ENCODE measurements around the gene GPSM1.

Gene GPSM1

GRCh38 chr9:136327304-136327974 lies at the start of gene GPSM1:
TSS of gene GPSM1 (plus strand) at chr9:136327539. CDS start at chr9:136327696, 157 bp downstream.
- no peak for DNase-seq

- no peak for DNase-seq
Observed at GRCh38 chr9:136277746-136278145, 49.6 kb upstream of the GPSM1 start.

GRCh38 chr9:136278221-136278620 lies 49.1 kb upstream of the GPSM1 start:
- no peak for DNase-seq

- no peak for DNase-seq
Observed at GRCh38 chr9:136278894-136279293, 48.4 kb upstream of the GPSM1 start.

- no peak for DNase-seq
Observed at GRCh38 chr9:136279471-136279870, 47.9 kb upstream of the GPSM1 start.

GRCh38 chr9:136280535-136281315 lies 46.6 kb upstream of the GPSM1 start:
- DNase-seq: no peak

- no peak for DNase-seq
Observed at GRCh38 chr9:136281421-136282271, 45.7 kb upstream of the GPSM1 start.

GRCh38 chr9:136282272-136282861 lies 45.0 kb upstream of the GPSM1 start:
- no peak for DNase-seq

GRCh38 chr9:136283291-136284235 lies 43.8 kb upstream of the GPSM1 start:
- no peak for DNase-seq

GRCh38 chr9:136284311-136284710 lies 43.0 kb upstream of the GPSM1 start:
- no peak for DNase-seq

GRCh38 chr9:136284951-136285350 lies 42.4 kb upstream of the GPSM1 start:
- no peak for DNase-seq

- no peak for DNase-seq
Observed at GRCh38 chr9:136285501-136286358, 41.6 kb upstream of the GPSM1 start.

- DNase-seq: no peak
Observed at GRCh38 chr9:136286359-136286986, 40.9 kb upstream of the GPSM1 start.

GRCh38 chr9:136286987-136287379 lies 40.4 kb upstream of the GPSM1 start:
- no peak for DNase-seq

- DNase-seq: no peak
Observed at GRCh38 chr9:136287960-136288753, 39.2 kb upstream of the GPSM1 start.

- no peak for DNase-seq
Observed at GRCh38 chr9:136289651-136290507, 37.5 kb upstream of the GPSM1 start.

- DNase-seq: no peak
Observed at GRCh38 chr9:136290508-136291000, 36.8 kb upstream of the GPSM1 start.

- no peak for DNase-seq
Observed at GRCh38 chr9:136291306-136292025, 35.9 kb upstream of the GPSM1 start.
